CD14-positive monocyte (primary cell): ENCODE measurements around the gene TGFBR3. TPM values are rescaled to one million over a fixed set of nuclear protein-coding genes. Genes with fewer than 3 reads are reported as not detected.

Experiments
- DNase-seq, 3 donors: peaks; one replicate each; pipeline ENCODE4 v3.0.0-alpha.2; 2011 to 2022
- H2AFZ ChIP-seq: 2 replicates; pipeline ENCODE4 v1.6.0; 2012; ENCODE audit warnings: mild to moderate bottlenecking, low read depth, low read length, inconsistent platforms; ENCODE audit not compliant: insufficient read depth, poor library complexity, severe bottlenecking
- H3K27ac ChIP-seq, 2 donors: 1 replicate in 1 of 2; 2 replicates in 1 of 2; pipeline ENCODE4 v1.5.1; 2012 to 2013; ENCODE audit warnings: low read length in 2 of 2, control low read depth in 1 of 2, inconsistent platforms in 1 of 2, low read depth in 1 of 2, mild to moderate bottlenecking in 1 of 2
- H3K27me3 ChIP-seq, 2 donors: one replicate each; pipeline versions ENCODE4 v1.6.0 to v1.6.1; 2011 to 2013; ENCODE audit warnings: low read length in 2 of 2; ENCODE audit not compliant: control insufficient read depth in 2 of 2, insufficient read depth in 2 of 2
- H3K36me3 ChIP-seq, 2 donors: replicated peaks in 1 of 2; 1 replicate in 1 of 2; 2 replicates in 1 of 2; pipeline versions ENCODE4 v1.5.1 to v1.6.1; 2012 to 2013; ENCODE audit warnings: low read length in 2 of 2, control low read depth in 1 of 2, inconsistent platforms in 1 of 2, mild to moderate bottlenecking in 1 of 2; ENCODE audit not compliant: insufficient read depth in 2 of 2, control insufficient read depth in 1 of 2
- H3K4me1 ChIP-seq, 2 donors: 1 replicate in 1 of 2; 2 replicates in 1 of 2; pipeline versions ENCODE4 v1.5.1 to v1.6.1; 2012 to 2013; ENCODE audit warnings: low read length in 2 of 2, control low read depth in 1 of 2, inconsistent platforms in 1 of 2, mild to moderate bottlenecking in 1 of 2, moderate library complexity in 1 of 2; ENCODE audit not compliant: insufficient read depth in 2 of 2, control insufficient read depth in 1 of 2
- H3K4me2 ChIP-seq: replicated peaks from 2 replicates; pipeline ENCODE3; 2012; ENCODE audit warnings: low read length, moderate library complexity, mild to moderate bottlenecking; ENCODE audit not compliant: poor library complexity, severe bottlenecking; ENCODE audit errors: extremely low read depth
- H3K4me3 ChIP-seq, 3 experiments: fragments of 200-600 bp in 1 of 3; sonication (generic) in 1 of 3; replicated peaks in 1 of 3; 1 replicate in 2 of 3; 2 replicates in 1 of 3; pipeline ENCODE4 v1.5.1; 2011 to 2013; ENCODE audit warnings: low read length in 3 of 3, mild to moderate bottlenecking in 3 of 3, control low read depth in 2 of 3, low read depth in 2 of 3, inconsistent platforms in 1 of 3, moderate library complexity in 1 of 3
- H3K79me2 ChIP-seq: 2 replicates; pipeline ENCODE4 v1.6.0; 2012; ENCODE audit warnings: mild to moderate bottlenecking, control low read depth, inconsistent platforms, low read length, moderate library complexity; ENCODE audit not compliant: insufficient read depth
- H3K9ac ChIP-seq: 2 replicates; pipeline ENCODE4 v1.6.0; 2017; ENCODE audit warnings: low read length, mild to moderate bottlenecking; ENCODE audit not compliant: insufficient read depth, poor library complexity, severe bottlenecking
- H3K9me3 ChIP-seq, 2 donors: replicated peaks in 1 of 2; 1 replicate in 1 of 2; 2 replicates in 1 of 2; pipeline versions ENCODE4 v1.5.1 to v1.6.1; 2012 to 2013; ENCODE audit warnings: low read length in 2 of 2, control low read depth in 1 of 2; ENCODE audit not compliant: control insufficient read depth in 1 of 2, insufficient read depth in 1 of 2
- H4K20me1 ChIP-seq: 2 replicates; pipeline ENCODE4 v1.6.0; 2012; ENCODE audit warnings: mild to moderate bottlenecking, low read length, control low read depth, moderate library complexity; ENCODE audit not compliant: insufficient read depth
- H3K27ac Mint-ChIP-seq, 7 donors: one replicate each; pipeline ENCODE4 v1.8.0; 2020; ENCODE audit warnings: mild to moderate bottlenecking in 7 of 7, mixed read lengths in 7 of 7, moderate library complexity in 6 of 7, inconsistent platforms in 2 of 7
- H3K27me3 Mint-ChIP-seq, 3 donors: one replicate each; pipeline ENCODE4 v1.8.0; 2021 to 2022; ENCODE audit warnings: low read depth in 3 of 3, mild to moderate bottlenecking in 3 of 3, mixed read lengths in 3 of 3, moderate library complexity in 3 of 3, inconsistent platforms in 1 of 3
- H3K36me3 Mint-ChIP-seq, 2 donors: one replicate each; pipeline ENCODE4 v1.8.0; 2020; ENCODE audit warnings: mixed read lengths in 2 of 2, inconsistent platforms in 1 of 2, mild to moderate bottlenecking in 1 of 2
- H3K4me1 Mint-ChIP-seq: one replicate; pipeline ENCODE4 v1.8.0; 2020; ENCODE audit warnings: mild to moderate bottlenecking, mixed read lengths
- H3K4me3 Mint-ChIP-seq, 2 donors: one replicate each; pipeline ENCODE4 v1.8.0; 2020; ENCODE audit warnings: mild to moderate bottlenecking in 2 of 2, mixed read lengths in 2 of 2, moderate library complexity in 1 of 2
- H3K9me3 Mint-ChIP-seq, 7 donors: one replicate each; pipeline ENCODE4 v1.8.0; 2020 to 2022; ENCODE audit warnings: mixed read lengths in 7 of 7, mild to moderate bottlenecking in 6 of 7, moderate library complexity in 6 of 7, inconsistent platforms in 2 of 7
- CTCF ChIP-seq: fragments of 200-600 bp; IDR thresholded peaks from one replicate; pipeline ENCODE4 v1.8.0; 2022; ENCODE audit warnings: antibody characterized with exemption, mild to moderate bottlenecking
- WGBS: methylation state at CpG from one replicate; pipeline ENCODE4 v1.1.5; 2013; ENCODE audit warnings: missing lambda C conversion rate; ENCODE audit not compliant: insufficient coverage; 5-methylcytosine and 5-hydroxymethylcytosine counted together
- intact Hi-C, 2 donors: fragments of 100-400 bp; cut with micrococcal nuclease; formaldehyde crosslinking; loops; one replicate each; pipeline versions ENCODE4 v1.15.0 to v1.15.1; 2023
- polyA plus RNA-seq, 3 donors: library from polyadenylated mRNA; depleted of rRNA in 1 of 3; unstranded in 2 of 3; stranded (reverse) in 1 of 3; fragments of 300-500 nt in 2 of 3; fragments of >200 nt in 1 of 3; fragmentation: Illumina TruSeq in 2 of 3; gene quantifications; 1 replicate in 2 of 3; 2 replicates in 1 of 3; pipeline ENCODE4 v1.2.3, GENCODE V29; 2012 to 2021

Gene TGFBR3
- polyA plus RNA-seq, 3 donors = 0.09 to 0.28 (median 0.20) TPM

GRCh38 chr1:91725618-91725988 lies 160.3 kb downstream of the TGFBR3 start:
- H3K27me3 ChIP-seq = peaks cover 0 to 6% of the 10 kb centered on the region in 2 donors
- no peaks in the 10 kb centered on the region for H3K4me1 Mint-ChIP-seq
- no peak overlapping the region for H3K27ac Mint-ChIP-seq
- no peaks in the 10 kb centered on the region for H4K20me1 ChIP-seq
- H3K36me3 ChIP-seq = no peaks in the 10 kb centered on the region
- H3K27ac ChIP-seq = no peak overlapping the region
- no peak overlapping the region for H3K4me3 Mint-ChIP-seq
- WGBS = no CpG with 5 or more reads among the region's 1 CpG
- H3K9ac ChIP-seq = no peak overlapping the region
- no peaks in the 10 kb centered on the region for H3K79me2 ChIP-seq
- no peak overlapping the region for H3K4me2 ChIP-seq
- H3K4me3 ChIP-seq = no peak overlapping the region
- intact Hi-C loops = no loop called here
- no peaks in the 10 kb centered on the region for H3K36me3 Mint-ChIP-seq
- TF ChIP-seq CTCF = no peak
- DNase-seq = no peak
- peaks cover 9 to 24% (median 12%) of the 10 kb centered on the region in 3 donors for H3K27me3 Mint-ChIP-seq
- no peaks in the 10 kb centered on the region for H3K4me1 ChIP-seq
- no peaks in the 10 kb centered on the region for H3K9me3 Mint-ChIP-seq
- H3K9me3 ChIP-seq = no peaks in the 10 kb centered on the region
- no peak overlapping the region for H2AFZ ChIP-seq

GRCh38 chr1:91724644-91725043 lies 161.3 kb downstream of the TGFBR3 start:
- no peak for DNase-seq
- Histone ChIP-seq H3K9me3 (no peaks in the 10 kb centered on the region), H4K20me1 (no peaks in the 10 kb centered on the region), H3K4me1 (no peaks in the 10 kb centered on the region), H3K9ac (no peak overlapping the region), H3K4me2 (no peak overlapping the region), H2AFZ (no peak overlapping the region), H3K36me3 (no peaks in the 10 kb centered on the region), H3K79me2 (no peaks in the 10 kb centered on the region), H3K27ac (no peak overlapping the region), H3K4me3 (no peak overlapping the region), H3K27me3 (peaks cover 0 to 4% of the 10 kb centered on the region in 2 donors)
- Mint-ChIP-seq H3K27me3 (peaks cover 9 to 23% (median 9%) of the 10 kb centered on the region in 3 donors), H3K27ac (no peak overlapping the region), H3K36me3 (no peaks in the 10 kb centered on the region), H3K9me3 (no peaks in the 10 kb centered on the region), H3K4me3 (no peak overlapping the region), H3K4me1 (no peaks in the 10 kb centered on the region)
- TF ChIP-seq CTCF = no peak
- no CpG with 5 or more reads among the region's 2 CpGs for WGBS
- intact Hi-C loops = no loop called here
